AG04449 (cell line): ENCODE data around the gene SLC44A1.

ENCODE experiments used
- CTCF ChIA-PET: fragments of 350-600 bp; formaldehyde crosslinking; extraction: SDS; loops from one replicate; lab custom pipeline; 2021; ENCODE audit warnings: antibody characterized with exemption; lab: Yijun Ruan, JAX
- POLR2A ChIA-PET: fragments of 400-600, 350-600 bp; formaldehyde crosslinking; extraction: SDS; loops from one replicate; lab custom pipeline; 2020; ENCODE audit warnings: antibody characterized with exemption, inconsistent platforms; lab: Yijun Ruan, JAX
- DNase-seq: peaks from one replicate; pipeline ENCODE4 v3.0.0-alpha.2; 2010; ENCODE audit warnings: low read depth, low spot score
- H3K4me3 ChIP-seq: 2 replicates; pipeline ENCODE4 v1.5.1; 2011; ENCODE audit warnings: low read depth, mild to moderate bottlenecking, control low read depth, low read length
- CTCF ChIP-seq: IDR thresholded peaks from one replicate; pipeline ENCODE4 v1.5.1; 2011; ENCODE audit warnings: mild to moderate bottlenecking, moderate library complexity, low read length, control low read depth, inconsistent platforms; ENCODE audit not compliant: insufficient read depth; ENCODE audit errors: missing control alignments

Gene SLC44A1

DNA sequence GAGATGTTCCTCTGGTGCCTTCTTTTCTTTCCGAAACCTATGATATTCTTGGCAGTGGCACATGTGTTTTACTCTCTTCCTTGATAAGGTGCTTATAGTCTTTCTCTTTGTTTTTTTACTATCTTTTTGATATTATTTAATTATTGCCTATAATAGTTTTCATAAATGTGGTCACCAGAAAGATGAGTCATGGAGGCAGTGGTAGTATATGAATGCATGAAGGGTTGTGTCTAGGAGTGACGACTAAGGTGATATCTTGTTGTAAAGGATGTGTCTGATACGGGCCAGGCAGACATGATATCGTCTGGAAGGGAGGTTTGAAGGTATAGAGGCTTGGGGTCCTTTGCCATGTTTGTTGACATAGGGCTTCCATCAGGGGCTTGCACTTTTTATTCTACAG, 36.8 kb downstream of the SLC44A1 start:
- ChIA-PET CTCF (no interaction called here), POLR2A (no interaction called here)
- no peak for TF ChIP-seq CTCF
- H3K4me3 ChIP-seq = no peak overlapping the region
- no peak for DNase-seq

DNA sequence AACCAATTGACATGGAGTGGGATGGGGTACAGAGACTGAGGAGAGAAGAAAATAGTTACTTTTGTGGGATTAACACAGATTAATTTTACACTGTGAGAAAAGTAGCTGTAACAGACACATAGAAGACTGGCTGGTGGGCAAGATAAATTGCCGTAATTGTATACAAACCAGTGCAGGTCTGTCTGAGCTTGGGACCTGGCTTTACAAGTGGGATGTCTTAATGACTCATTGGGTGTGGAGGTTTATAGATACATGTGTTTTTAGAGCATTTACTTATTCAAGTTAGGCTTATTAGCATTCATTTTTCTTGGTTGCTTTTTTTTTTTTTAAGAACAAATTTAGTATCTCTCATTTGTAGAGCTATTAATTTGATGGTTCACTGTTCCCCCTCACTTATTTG, 37.5 kb downstream of the SLC44A1 start:
- DNase-seq = no peak
- TF ChIP-seq CTCF = no peak
- ChIA-PET CTCF (no interaction called here), POLR2A (no interaction called here)
- H3K4me3 ChIP-seq = no peak overlapping the region

GRCh38 chr9:105282870-105283621, 38.6 kb downstream of the SLC44A1 start:
- no peak for DNase-seq
- TF ChIP-seq CTCF = no peak
- POLR2A ChIA-PET = no interaction called here
- CTCF ChIA-PET = no interaction called here
- no peak overlapping the region for H3K4me3 ChIP-seq

DNA sequence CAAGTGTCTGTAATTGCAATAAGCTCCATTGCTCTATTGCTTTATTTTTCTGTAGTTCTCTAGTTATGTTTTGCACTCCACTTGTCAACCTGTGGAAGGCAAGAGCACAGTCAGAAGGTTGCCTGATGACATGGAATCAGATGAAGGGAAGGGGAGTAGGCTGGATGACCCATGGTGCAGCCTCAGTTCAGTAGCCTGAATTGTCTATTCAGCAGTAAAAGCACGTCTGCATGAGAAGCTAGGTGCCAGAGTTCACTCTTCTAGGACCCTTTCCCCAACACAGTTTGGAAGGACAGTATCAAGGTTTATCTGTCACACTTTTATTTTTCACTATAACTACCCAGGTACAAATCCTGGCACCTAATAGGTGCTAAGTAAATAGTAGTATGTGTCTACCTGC, 39.3 kb downstream of the SLC44A1 start:
- no peak overlapping the region for H3K4me3 ChIP-seq
- no peak for DNase-seq
- CTCF ChIA-PET = no interaction called here
- no peak for TF ChIP-seq CTCF
- POLR2A ChIA-PET = no interaction called here

GRCh38 chr9:105284463-105284862, 40.0 kb downstream of the SLC44A1 start:
- no peak overlapping the region for H3K4me3 ChIP-seq
- ChIA-PET CTCF (no interaction called here), POLR2A (no interaction called here)
- no peak for DNase-seq
- no peak for TF ChIP-seq CTCF

DNA sequence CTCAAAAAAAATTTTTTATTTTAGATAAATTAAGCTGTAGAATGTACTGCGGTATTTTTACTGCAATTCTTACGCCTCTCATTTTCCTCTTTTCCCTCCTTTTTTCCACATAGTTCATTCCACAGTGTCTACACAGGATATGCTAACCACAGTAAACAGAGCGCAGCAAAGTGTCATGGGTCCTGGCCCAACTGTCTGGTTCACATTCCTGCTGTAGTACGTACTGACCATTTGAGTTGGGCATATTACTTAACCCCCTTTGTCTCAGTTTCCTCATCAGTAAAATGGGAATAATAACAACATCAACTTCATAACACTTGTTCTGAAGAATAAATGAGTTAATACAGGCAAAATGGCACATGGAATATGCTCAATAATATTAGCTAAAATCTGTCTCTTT, 41.6 kb downstream of the SLC44A1 start:
- H3K4me3 ChIP-seq = no peak overlapping the region
- no peak for DNase-seq
- TF ChIP-seq CTCF = no peak
- ChIA-PET CTCF (interaction anchor here (1.1 kb wide), 1 partner anchor 11 kb away, joined by 3 read pairs; no protein-coding TSS in a partner anchor), POLR2A (no interaction called here)
